HG03439 (cell line): Measurements from ENCODE around the gene TBC1D16.

Experiments used
- ATAC-seq: cut with Tn5 transposase; IDR thresholded peaks from one replicate; pipeline ENCODE4 v1.9.1; 2021; ENCODE audit warnings: mild to moderate bottlenecking, moderate library complexity; ENCODE audit not compliant: unreplicated experiment

TBC1D16 gene, protein sequence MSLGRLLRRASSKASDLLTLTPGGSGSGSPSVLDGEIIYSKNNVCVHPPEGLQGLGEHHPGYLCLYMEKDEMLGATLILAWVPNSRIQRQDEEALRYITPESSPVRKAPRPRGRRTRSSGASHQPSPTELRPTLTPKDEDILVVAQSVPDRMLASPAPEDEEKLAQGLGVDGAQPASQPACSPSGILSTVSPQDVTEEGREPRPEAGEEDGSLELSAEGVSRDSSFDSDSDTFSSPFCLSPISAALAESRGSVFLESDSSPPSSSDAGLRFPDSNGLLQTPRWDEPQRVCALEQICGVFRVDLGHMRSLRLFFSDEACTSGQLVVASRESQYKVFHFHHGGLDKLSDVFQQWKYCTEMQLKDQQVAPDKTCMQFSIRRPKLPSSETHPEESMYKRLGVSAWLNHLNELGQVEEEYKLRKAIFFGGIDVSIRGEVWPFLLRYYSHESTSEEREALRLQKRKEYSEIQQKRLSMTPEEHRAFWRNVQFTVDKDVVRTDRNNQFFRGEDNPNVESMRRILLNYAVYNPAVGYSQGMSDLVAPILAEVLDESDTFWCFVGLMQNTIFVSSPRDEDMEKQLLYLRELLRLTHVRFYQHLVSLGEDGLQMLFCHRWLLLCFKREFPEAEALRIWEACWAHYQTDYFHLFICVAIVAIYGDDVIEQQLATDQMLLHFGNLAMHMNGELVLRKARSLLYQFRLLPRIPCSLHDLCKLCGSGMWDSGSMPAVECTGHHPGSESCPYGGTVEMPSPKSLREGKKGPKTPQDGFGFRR

DNA sequence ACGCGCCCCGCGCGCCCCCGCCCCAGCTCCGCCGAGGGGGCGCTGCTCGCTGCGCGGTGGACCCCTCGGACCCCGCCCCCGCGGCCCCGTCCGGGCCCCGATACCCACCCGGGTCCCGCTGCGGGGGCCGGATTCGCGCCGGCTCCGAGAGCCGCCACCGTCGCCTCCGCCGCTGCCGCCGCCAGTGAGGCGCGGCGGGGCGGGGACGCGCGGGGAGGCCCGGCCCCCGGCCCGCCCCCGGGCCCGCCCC is at the start of gene TBC1D16:
TBC1D16 (minus strand) TSS at position 186 of the 250 bp plus-strand sequence. CDS start 22,325 bp downstream, outside the sequence.
- ATAC-seq, result peak; percentile 39

DNA sequence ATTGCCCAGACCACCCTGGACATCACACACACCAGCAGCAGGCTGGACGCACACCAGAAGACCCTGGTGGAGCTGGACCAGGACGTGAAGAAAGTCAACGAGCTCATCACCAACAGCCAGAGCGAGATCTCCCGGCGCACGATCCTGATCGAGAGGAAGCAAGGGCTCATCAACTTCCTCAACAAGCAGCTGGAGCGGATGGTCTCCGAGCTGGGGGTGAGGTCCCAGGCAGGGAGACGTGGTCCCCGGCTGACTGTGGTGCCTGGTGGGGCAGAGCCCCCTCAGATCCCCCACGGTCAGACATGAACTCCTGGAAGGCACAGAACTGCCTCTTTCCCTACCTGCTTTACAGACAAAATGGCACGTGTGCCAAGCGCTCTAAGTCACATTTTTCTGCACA is 49.1 kb upstream of the TBC1D16 start:
- no peak for ATAC-seq

DNA sequence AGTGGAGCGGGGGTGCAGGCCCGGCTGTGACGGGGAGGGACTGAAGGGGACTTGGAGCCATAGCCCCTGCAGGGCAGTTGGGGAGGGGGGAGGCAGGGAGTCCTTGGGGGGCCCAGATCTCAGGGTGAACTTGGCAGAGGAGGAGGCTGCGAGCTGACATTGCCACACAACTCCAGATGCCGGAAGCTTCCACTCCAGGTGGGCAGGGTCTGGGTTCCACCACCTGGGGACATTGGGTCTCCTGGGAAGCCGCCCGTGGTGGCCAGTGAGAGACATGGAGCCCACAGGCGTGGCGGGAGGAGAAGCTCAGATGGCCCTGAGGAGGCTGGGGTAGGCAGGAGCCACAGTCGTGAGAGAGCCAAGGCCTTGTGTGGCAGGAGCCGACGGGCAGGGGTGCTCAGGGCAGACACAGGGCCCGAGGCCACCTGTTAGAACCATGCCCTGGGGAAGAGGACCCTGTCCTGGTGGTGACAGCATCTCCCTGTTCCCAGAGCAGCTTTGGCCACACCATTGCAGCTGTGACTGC is 47.5 kb upstream of the TBC1D16 start:
- no peak for ATAC-seq

DNA sequence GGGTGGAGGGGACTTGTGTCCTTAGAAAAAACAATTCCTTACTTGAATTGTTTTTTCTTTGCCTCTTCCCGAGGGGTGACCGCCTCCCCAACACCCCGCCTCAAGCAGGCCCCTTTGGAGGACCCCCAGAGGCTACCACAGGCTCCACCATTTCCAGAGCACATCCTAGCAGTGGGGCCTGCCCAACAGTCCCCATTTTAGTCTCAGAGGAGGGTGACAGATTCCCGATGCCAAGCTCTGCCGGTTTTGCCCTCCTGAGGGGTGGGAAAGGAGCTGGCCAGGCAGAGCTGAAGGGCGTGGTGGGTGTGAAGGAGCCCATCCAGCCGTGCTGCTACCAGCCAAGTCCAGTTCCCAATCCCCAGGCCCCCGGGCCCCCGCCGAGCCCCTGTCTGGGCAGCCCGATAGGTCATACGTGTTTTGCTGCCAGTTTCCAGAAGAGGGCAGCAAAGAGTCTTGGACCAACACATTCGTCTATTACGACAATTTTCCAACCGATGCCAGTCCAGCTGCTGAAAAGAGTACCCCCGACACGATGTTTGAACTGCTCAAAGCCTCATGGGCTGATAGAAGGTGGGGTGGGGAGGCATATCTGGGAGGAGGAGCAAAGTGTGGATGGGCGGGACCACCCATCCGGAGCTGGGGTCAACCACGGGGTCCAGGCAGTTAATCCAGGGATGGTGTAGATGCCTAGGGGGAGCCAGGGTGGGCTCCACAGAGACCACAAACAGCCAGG is 46.9 kb upstream of the TBC1D16 start:
- no peak for ATAC-seq

DNA sequence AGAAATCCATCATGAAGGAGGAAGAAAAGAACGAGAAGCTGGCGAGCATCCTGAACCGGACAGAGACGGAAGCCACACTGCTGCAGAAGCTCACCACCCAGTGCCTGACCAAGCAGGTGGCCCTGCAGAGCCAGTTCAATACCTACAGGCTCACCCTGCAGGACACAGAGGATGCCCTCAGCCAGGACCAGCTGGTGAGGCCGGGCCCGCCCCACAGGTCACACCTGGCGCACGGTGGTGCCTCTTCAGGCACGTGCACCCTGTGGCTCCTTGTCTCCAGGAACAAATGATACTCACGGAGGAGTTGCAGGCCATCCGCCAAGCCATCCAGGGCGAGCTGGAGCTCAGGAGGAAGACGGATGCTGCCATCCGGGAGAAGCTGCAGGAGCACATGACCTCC is 45.9 kb upstream of the TBC1D16 start:
- no peak for ATAC-seq

DNA sequence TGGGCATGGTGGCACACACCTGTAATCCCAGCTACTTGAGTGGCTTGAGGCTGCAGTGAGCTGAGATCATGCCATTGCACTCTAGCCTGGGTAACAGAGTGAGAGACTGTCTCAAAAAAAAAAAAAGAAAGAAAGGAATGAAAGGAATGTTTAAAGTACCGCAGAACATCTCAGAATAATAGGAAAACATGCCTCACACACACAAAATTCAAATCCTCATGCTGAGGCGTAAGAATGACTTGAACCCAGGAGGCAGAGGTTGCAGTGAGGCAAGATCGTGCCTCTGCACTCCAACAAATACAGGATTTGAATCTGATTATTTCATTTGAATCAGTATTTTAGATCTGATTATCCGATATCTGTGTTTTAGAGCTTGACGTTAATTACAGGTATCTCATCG is 44.4 kb upstream of the TBC1D16 start:
- ATAC-seq, result no peak

DNA sequence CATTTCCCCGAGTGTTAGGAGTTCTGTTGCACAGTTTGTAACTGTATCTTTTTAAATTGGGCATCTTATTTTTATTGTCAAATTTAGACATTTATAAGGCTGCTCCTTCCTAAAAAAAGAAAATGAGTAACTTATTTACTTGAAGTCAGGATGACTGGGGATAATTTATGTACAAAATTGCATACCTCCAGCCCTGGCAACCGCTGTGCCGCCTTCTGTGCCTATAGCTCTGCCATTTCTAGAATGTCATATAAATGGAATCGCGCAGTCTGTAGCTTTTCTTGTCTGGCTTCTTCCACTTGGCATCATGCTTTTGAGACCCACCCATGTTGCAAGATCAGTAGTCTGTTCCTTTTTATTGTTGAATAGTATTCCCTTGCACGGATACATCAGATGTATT is 36.7 kb upstream of the TBC1D16 start:
- no peak for ATAC-seq

DNA sequence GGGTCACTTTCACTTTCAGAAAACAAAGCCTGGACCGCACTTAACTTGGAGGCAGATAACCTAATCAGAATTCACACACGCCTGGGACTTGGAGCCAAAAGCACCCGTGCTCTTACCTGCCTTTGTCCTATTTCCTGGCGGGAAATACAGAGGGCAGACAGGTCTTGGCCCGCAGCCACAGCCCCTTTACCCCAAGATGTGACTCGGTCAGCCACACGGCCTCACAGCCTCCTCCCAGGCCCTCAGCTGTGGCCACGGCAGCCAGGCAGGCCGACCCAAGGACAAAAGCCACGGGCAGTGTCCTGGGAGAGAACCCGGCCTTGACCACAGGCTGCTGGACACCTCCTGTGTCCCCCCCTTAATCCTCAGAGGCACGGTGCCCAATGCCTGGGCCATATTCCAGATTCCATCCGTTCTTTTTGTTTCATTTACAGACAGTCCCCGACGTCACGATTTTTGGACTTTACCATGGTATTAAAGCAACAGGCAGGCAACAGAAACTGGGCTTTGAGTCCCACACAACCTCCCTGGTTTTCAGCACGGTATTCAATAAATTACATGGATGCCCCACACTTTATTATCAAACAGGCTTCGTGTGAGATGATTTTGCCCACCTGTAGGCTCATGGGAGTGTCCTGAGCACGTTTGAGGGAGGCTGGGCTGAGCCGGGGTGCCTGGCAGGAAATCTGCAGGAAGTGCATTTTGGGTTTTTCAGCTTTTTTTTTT is 35.6 kb upstream of the TBC1D16 start:
- ATAC-seq, result no peak

DNA sequence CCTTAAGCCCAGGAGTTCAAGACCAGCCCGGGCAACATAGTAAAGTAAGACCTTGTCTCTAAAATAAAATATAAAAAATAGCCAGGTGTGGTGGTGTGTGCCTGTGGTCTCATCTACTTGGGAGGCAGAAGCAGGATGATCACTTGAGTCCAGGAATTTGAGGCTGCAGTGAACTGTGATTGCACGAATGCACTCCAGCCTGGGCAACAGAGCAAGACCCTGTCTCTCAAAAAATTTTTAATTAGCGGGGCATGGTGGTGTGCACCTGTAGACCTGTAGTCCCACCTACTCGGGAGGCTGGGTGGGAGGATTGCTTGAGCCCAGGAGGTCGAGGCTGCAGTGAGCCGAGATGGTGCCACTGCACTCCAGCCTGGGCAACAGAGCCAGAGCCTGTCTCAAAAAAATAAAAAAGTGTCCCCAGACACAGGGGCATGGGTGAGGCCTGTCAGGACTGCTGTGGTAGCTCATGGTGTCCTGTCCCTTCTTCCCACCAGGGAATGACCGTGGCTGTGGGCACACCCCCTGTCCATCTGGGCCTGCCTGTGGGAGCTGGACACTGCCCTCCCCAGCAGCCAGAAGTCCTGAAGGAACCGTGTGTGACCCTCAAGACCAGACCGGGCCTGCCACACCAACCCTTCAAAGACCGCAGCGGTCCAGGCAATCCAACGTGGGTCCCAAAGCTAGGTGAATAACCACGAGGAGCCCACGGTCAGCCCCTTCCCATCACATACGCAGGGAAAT is 34.9 kb upstream of the TBC1D16 start:
- ATAC-seq, result no peak

DNA sequence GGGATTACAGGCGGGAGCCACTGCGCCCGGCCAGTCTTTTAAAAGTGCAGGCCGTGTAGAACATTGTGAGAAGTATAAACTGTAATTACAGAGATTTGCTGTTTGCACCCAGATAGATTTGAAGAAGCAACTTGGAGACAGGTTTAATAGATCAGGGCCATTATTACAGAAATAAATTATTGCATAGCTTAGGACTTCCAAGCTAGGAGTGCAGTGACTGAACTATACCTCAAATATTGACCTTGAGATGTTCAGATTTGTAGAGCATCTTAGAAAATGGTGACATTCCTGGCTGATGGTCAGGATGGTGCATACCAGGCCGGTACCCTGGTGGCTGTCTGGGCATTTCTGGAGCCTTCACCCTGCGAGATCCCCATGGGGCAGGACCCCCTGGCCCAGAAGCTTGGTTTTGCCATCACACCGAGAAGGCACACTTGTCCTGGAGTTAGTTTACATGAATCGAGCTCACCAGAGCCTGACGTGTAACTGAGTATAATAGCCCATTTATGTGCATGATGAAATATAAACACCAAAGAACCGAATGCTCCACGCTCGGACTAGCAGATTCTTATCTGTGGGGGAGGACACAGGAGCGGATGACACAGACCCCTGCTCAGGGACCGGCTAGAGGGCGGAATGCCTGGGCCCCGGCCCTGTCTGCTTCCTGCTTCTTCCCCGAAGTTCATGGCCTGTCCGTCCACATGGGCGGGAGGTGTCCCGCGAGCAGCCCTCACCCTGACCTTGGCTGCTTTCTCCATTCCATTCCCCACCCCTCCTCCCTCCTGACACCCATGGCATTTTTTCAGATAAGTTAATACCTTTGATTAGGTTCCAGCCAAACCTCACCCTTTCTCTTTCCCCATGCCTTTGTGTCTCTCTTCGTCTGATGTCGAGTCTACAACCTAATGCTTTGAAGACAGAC is 32.9 kb upstream of the TBC1D16 start:
- no peak for ATAC-seq

DNA sequence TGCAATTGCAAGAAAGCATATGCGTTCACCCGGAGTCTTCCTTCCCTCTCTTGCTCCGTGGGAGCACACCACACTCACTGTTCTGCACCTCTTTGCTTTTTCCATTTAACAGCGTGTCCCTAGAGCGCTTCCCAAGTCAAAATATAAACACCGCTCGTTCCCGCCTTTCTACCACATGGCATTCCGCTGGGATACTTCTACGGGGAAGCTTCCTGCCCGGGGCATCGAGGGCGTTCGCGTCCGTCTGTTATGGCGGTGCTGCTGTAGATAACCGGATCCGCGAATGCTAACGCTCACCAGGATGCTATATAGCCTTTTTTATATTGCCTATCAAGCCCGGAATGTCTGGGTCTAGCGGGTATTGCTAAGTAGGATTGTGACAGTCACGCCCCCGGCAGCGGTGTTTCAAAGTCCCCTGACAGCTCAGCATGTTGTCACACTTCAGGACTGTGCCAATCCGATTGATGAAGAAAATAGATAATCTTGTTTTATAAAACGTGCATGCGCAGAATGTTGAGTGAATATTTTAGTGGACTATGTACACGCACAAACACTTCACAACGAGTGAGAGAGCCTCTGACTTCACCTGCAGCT is 31.8 kb upstream of the TBC1D16 start:
- no peak for ATAC-seq

DNA sequence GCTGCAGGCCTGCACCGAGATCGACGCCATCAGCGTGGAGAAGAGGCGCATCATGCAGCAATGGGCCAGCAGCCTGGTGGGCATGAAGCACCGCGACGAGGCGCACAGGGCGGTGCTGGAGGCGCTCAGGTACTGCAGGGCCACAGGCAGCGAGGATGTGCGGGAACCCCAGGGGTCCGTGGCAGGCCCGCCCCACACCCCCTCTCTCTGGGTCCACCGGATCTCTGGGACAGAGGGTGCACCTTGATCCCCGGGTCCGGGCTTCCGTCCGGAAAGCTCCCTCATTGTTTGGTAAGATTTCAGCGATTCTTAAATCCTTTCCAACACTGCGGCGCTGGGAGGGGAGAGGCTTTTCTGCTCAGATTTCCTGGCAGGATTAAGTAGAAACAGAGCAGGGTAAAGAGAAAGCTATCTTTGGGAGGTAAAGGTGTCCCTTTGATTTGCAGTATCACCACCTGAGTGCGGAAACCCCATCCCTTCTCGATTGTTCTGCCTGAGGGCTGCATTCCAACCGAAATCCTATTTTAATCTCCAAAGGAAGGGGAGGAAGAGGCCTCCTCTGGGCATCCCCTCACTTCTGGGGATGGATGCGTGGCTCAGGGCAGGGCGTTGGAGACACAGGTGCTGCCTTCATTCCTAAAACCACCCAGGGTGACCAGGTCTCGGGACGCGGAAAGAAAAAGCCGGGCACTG is 30.0 kb upstream of the TBC1D16 start:
- no peak for ATAC-seq

DNA sequence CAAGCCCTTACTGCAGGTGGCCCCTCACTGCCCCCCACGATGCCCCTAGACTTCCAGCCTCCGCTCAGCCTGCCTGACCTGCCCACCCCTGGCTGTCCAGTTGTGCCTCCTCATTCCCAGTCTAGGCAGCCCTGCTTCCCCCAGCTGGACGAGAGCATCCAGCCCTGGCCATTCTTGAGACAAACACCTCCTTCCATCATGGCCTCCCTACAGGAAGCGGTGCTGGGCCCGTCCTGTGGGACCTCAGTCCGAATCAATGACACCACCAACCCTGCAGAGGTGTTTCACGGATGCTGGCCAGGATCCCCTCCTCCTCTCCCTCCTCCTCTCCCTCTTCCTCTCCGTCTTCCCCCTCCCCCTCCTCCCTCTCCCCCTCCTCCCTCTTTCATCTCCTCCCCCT is 29.0 kb upstream of the TBC1D16 start:
- no peak for ATAC-seq

DNA sequence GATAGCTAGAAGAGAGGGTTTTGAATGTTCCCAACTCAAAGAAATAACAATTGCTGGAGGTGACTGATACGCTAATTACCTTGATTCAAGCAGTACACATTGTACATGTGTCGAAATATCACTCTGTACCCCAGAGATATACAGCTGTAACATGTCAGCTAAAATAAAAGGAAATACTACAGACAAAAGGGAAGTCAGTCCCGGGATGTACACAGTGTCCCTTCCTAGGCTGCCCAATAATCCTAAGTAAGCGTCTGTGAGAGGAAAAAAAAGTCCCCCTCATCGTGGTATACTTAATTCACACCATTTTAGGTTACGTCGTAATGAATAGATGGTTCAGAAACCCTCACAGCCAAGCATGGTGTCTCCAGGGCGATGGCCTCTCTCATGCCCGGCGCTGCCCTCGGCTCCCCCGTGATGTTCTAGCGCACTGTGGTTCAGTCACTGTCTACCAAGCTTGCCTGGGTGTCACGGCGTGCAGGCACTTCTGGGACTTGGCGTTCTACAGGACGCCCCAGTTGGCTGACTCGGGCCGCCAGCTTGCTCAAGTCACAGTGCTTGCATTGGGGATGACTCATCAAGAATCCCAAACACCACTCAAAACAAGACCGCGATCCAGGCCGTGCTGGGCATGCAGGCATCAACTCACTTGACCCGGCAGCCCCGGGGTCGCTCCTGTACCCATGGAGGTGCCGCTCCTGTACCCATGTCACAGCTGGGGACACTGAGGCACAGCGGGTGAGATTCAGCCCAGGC is 28.3 kb upstream of the TBC1D16 start:
- ATAC-seq, result no peak

DNA sequence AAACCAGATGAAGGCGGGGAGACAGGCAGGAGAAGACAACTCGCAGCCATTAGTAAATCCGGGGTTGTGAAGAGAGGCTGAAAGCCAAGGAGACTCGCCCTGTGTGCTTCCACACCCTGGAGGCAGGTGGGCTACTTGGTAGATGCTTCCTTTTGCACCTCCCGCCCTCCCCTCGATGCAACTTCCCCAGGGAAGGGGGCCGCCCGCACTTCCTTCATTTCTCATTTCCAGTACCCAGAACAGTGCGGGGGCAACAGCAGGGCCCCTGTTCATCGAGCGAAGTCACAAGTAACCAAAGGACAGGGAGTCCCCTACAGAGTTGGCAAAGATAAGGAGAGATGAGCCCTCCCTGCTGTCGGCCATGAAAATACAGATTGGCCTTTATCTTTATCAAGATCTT is 25.7 kb upstream of the TBC1D16 start:
- no peak for ATAC-seq

DNA sequence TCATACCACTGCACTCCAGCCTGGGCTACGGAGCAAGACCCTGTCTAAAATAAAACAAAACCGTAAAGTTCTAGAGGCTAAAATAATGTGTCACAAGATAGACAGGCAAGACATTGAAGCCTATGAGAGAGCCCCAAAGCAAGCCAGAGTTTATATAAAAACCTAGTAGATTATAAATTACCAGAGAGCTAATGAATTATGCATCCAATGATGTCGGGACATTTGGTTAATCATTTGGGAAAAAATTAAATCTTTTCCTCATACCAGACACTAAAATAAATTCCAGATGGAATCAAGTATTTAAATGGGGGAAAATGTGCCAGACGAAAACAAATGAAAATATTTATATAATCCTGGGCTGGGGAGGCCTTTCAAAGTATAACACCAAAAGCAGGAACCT is 25.0 kb upstream of the TBC1D16 start:
- no peak for ATAC-seq

DNA sequence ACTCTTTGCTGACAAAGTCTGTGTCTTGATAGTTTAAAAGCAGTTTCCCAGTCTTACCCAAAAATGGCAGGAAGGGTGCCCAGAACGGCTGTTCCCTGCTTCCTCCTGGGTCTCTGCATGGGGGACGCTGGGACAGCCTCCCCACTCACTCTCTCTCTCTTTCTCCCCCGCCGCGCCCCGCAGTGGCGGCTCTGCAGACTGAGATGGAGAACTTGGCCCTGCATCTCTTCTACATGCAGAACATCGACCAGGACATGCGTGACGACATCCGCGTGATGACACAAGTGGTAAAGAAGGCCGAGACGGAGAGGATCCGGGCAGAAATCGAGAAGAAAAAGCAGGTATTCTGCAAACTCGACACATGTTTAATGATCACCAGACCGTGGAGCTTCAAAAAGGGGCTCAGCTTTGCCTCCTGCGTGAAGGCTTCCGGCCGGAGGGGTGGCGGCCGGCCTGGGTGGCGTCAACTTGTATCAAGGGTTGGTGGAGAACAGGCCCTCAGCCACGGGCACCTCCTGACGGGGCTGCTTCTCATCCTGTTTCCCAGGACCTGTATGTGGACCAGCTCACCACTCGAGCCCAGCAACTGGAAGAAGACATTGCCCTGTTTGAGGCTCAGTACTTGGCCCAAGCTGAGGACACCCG is 22.8 kb upstream of the TBC1D16 start:
- ATAC-seq, result no peak
